WTC11 (cell line): ENCODE data around the gene DMXL1. TPM values are rescaled to one million over a fixed set of nuclear protein-coding genes. Genes with fewer than 3 reads are reported as not detected.

Source experiments
- ATAC-seq: fragments of 200-7000 bp; cut with Tn5 transposase; 2 replicates; pipeline ENCODE4 v1.10.0; 2021; ENCODE audit warnings: mild to moderate bottlenecking, moderate library complexity
- CTCF ChIA-PET: fragments of 300-600 bp; sonication (Branson Sonifier 250); formaldehyde crosslinking; loops from one replicate; lab custom pipeline; 2021; ENCODE audit warnings: antibody characterized with exemption; lab: Charles Lee
- POLR2A ChIA-PET: fragments of 350-600 bp; sonication (Branson Sonifier 250); formaldehyde crosslinking; loops from one replicate; lab custom pipeline; 2021; ENCODE audit warnings: antibody characterized with exemption; lab: Charles Lee
- DNase-seq: peaks from one replicate; pipeline ENCODE4 v3.0.0; 2021; ENCODE audit warnings: low spot score
- H3K27ac Mint-ChIP-seq: 2 replicates; pipeline ENCODE4 v1.8.0; 2021; ENCODE audit warnings: mixed read lengths
- H3K27me3 Mint-ChIP-seq: 2 replicates; pipeline ENCODE4 v1.8.0; 2021; ENCODE audit warnings: low read depth, mild to moderate bottlenecking, moderate library complexity, mixed read lengths
- H3K36me3 Mint-ChIP-seq: 2 replicates; pipeline ENCODE4 v1.8.0; 2021; ENCODE audit warnings: mixed read lengths
- H3K4me1 Mint-ChIP-seq: 2 replicates; pipeline ENCODE4 v1.8.0; 2022; ENCODE audit warnings: mixed read lengths
- H3K4me3 Mint-ChIP-seq: 2 replicates; pipeline ENCODE4 v1.8.0; 2021; ENCODE audit warnings: mild to moderate bottlenecking, moderate library complexity, mixed read lengths
- H3K9me3 Mint-ChIP-seq: 2 replicates; pipeline ENCODE4 v1.8.0; 2021; ENCODE audit warnings: mixed read lengths
- ESRRA ChIP-seq: sonication (generic); formaldehyde crosslinking; IDR thresholded peaks from 2 replicates; pipeline ENCODE4 v1.8.1; 2022; ENCODE audit warnings: mild to moderate bottlenecking, missing genetic modification reagents, borderline replicate concordance
- ETV6 ChIP-seq: sonication (generic); formaldehyde crosslinking; IDR thresholded peaks from 2 replicates; pipeline ENCODE4 v1.8.1; 2022; ENCODE audit warnings: mild to moderate bottlenecking, missing genetic modification reagents
- GRHL2 ChIP-seq: fragments of 250-450 bp; sonication (Bioruptor Pico); IDR thresholded peaks from 2 replicates; pipeline ENCODE4 v1.8.0; 2022; ENCODE audit warnings: mild to moderate bottlenecking, moderate library complexity; ENCODE audit not compliant: insufficient replicate concordance, severe bottlenecking
- MXD4 ChIP-seq: fragments of 250-450 bp; sonication (Bioruptor Pico); IDR thresholded peaks from 2 replicates; pipeline ENCODE4 v1.8.0; 2021; ENCODE audit warnings: mild to moderate bottlenecking, moderate library complexity, borderline replicate concordance
- NFYB ChIP-seq: sonication (generic); formaldehyde crosslinking; conservative IDR thresholded peaks from 2 replicates; pipeline ENCODE4 v1.8.0; 2022; ENCODE audit warnings: low read depth, missing genetic modification reagents
- NR2C2 ChIP-seq: sonication (generic); formaldehyde crosslinking; IDR thresholded peaks from 2 replicates; pipeline ENCODE4 v1.8.0; 2022; ENCODE audit warnings: mild to moderate bottlenecking, missing genetic modification reagents
- PRRX2 ChIP-seq: fragments of 250-450 bp; sonication (Bioruptor Pico); IDR thresholded peaks from 2 replicates; pipeline ENCODE4 v1.8.0; 2021; ENCODE audit warnings: mild to moderate bottlenecking
- RORB ChIP-seq: fragments of 250-450 bp; sonication (Bioruptor Pico); IDR thresholded peaks from 2 replicates; pipeline ENCODE4 v1.9.0; 2021; ENCODE audit warnings: mild to moderate bottlenecking
- TP53 ChIP-seq: sonication (generic); formaldehyde crosslinking; IDR thresholded peaks from 2 replicates; pipeline ENCODE4 v1.8.1; 2023; ENCODE audit warnings: mild to moderate bottlenecking, missing genetic modification reagents
- ZNF317 ChIP-seq: sonication (generic); formaldehyde crosslinking; IDR thresholded peaks from 2 replicates; pipeline ENCODE4 v1.8.1; 2023; ENCODE audit warnings: low read depth, mild to moderate bottlenecking, moderate library complexity, missing genetic modification reagents, borderline replicate concordance
- ZNF416 ChIP-seq: fragments of 250-450 bp; sonication (Bioruptor Pico); IDR thresholded peaks from 2 replicates; pipeline ENCODE4 v1.9.0; 2021; ENCODE audit warnings: mild to moderate bottlenecking, inconsistent platforms
- ZNF423 ChIP-seq: fragments of 250-450 bp; sonication (Bioruptor Pico); IDR thresholded peaks from 2 replicates; pipeline ENCODE4 v2.1.2; 2022; ENCODE audit warnings: mild to moderate bottlenecking, moderate library complexity
- total RNA-seq: library from RNA; stranded (reverse); gene quantifications from 3 replicates; pipeline ENCODE4 v1.2.3, GENCODE V29; 2021
- TF ChIP-seq, protein P1 (sequence below): sonication (generic); formaldehyde crosslinking; IDR thresholded peaks from 2 replicates; pipeline ENCODE4 v1.8.1; 2023; ENCODE audit warnings: mild to moderate bottlenecking, missing genetic modification reagents
- TF ChIP-seq, protein P2 (sequence below): sonication (generic); formaldehyde crosslinking; IDR thresholded peaks from 2 replicates; pipeline ENCODE4 v1.8.1; 2023; ENCODE audit warnings: mild to moderate bottlenecking, missing genetic modification reagents, borderline replicate concordance
- TF ChIP-seq, protein P3 (sequence below): fragments of 250-450 bp; sonication (Bioruptor Pico); IDR thresholded peaks from 2 replicates; pipeline ENCODE4 v1.8.0; 2021; ENCODE audit warnings: mild to moderate bottlenecking
- TF ChIP-seq, protein P4 (sequence below): sonication (generic); formaldehyde crosslinking; IDR thresholded peaks from 2 replicates; pipeline ENCODE4 v1.8.0; 2022; ENCODE audit warnings: missing genetic modification reagents
- TF ChIP-seq, protein P5 (sequence below): sonication (generic); formaldehyde crosslinking; IDR thresholded peaks from 2 replicates; pipeline ENCODE4 v1.8.1; 2023; ENCODE audit warnings: mild to moderate bottlenecking, missing genetic modification reagents, moderate library complexity
- TF ChIP-seq, protein P6 (sequence below): sonication (generic); formaldehyde crosslinking; IDR thresholded peaks from 2 replicates; pipeline ENCODE4 v1.8.1; 2023; ENCODE audit warnings: mild to moderate bottlenecking, moderate library complexity, missing genetic modification reagents
- TF ChIP-seq, protein P7 (sequence below): sonication (generic); formaldehyde crosslinking; IDR thresholded peaks from 2 replicates; pipeline ENCODE4 v1.8.0; 2023; ENCODE audit warnings: missing genetic modification reagents
- TF ChIP-seq, protein P8 (sequence below): sonication (generic); formaldehyde crosslinking; conservative IDR thresholded peaks from 2 replicates; pipeline ENCODE4 v1.8.1; 2022; ENCODE audit warnings: mild to moderate bottlenecking, missing genetic modification reagents

Gene DMXL1
- total RNA-seq, 1 experiment from 2014 or later: 43.7 TPM

DNA sequence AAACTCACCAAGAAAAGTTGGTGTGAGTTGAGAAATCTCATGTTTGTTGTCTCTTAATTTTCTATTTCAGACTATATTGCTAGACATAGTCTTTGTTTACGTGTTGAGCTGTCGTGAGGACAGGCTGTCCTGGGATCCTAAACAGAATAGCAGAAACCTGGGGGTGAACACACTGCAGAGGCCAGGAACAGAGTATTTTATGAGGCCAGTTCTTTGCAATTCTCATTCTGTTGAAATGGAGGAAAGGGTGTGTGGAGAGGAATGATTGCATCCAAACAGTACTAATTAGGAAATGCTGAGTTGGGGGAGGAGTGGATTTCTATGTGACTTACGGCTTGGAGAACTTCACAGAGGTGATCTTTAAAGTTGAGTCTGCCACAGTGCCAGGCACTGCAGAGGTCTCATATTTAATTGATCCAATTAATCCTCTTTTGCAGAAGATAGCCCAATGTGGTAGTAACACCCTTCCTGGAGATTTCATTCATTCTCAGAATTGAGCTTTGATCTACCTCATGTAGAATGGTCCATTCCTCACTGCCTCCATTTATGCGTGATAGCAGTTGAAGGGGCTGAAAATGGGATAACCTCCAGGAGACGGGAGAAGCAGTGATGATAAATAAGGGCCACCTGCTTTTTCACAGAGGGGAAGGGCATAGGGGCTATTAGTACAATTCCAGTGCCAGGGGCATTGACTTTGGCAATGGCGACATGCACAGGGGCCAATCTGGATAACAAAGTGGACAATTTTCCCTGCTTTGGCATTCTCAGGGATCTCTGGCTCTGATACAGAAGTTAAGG lies 200.3 kb downstream of the DMXL1 start:
- Mint-ChIP-seq H3K9me3 (no peaks in the 10 kb centered on the region), H3K4me3 (no peak overlapping the region; the same call in 1 of the 2 replicates), H3K27ac (no peak overlapping the region), H3K36me3 (no peaks in the 10 kb centered on the region), H3K4me1 (peaks cover 53% of the 10 kb centered on the region), H3K27me3 (peaks cover 23% of the 10 kb centered on the region)
- no peak for ATAC-seq
- POLR2A ChIA-PET: no interaction called here
- TF ChIP-seq, protein P1, sequence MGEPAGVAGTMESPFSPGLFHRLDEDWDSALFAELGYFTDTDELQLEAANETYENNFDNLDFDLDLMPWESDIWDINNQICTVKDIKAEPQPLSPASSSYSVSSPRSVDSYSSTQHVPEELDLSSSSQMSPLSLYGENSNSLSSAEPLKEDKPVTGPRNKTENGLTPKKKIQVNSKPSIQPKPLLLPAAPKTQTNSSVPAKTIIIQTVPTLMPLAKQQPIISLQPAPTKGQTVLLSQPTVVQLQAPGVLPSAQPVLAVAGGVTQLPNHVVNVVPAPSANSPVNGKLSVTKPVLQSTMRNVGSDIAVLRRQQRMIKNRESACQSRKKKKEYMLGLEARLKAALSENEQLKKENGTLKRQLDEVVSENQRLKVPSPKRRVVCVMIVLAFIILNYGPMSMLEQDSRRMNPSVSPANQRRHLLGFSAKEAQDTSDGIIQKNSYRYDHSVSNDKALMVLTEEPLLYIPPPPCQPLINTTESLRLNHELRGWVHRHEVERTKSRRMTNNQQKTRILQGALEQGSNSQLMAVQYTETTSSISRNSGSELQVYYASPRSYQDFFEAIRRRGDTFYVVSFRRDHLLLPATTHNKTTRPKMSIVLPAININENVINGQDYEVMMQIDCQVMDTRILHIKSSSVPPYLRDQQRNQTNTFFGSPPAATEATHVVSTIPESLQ (CRISPR knock-in tag): no peak
- TF ChIP-seq, protein P2, sequence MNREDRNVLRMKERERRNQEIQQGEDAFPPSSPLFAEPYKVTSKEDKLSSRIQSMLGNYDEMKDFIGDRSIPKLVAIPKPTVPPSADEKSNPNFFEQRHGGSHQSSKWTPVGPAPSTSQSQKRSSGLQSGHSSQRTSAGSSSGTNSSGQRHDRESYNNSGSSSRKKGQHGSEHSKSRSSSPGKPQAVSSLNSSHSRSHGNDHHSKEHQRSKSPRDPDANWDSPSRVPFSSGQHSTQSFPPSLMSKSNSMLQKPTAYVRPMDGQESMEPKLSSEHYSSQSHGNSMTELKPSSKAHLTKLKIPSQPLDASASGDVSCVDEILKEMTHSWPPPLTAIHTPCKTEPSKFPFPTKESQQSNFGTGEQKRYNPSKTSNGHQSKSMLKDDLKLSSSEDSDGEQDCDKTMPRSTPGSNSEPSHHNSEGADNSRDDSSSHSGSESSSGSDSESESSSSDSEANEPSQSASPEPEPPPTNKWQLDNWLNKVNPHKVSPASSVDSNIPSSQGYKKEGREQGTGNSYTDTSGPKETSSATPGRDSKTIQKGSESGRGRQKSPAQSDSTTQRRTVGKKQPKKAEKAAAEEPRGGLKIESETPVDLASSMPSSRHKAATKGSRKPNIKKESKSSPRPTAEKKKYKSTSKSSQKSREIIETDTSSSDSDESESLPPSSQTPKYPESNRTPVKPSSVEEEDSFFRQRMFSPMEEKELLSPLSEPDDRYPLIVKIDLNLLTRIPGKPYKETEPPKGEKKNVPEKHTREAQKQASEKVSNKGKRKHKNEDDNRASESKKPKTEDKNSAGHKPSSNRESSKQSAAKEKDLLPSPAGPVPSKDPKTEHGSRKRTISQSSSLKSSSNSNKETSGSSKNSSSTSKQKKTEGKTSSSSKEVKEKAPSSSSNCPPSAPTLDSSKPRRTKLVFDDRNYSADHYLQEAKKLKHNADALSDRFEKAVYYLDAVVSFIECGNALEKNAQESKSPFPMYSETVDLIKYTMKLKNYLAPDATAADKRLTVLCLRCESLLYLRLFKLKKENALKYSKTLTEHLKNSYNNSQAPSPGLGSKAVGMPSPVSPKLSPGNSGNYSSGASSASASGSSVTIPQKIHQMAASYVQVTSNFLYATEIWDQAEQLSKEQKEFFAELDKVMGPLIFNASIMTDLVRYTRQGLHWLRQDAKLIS (CRISPR knock-in tag): no peak
- TF ChIP-seq MXD4 (no peak), GRHL2 (CRISPR knock-in tag) (no peak), PRRX2 (CRISPR knock-in tag) (no peak), ZNF423 (no peak), ZNF416 (CRISPR knock-in tag) (no peak), ETV6 (CRISPR knock-in tag) (no peak), RORB (CRISPR knock-in tag) (no peak), ESRRA (CRISPR knock-in tag) (no peak), NFYB (CRISPR knock-in tag) (no peak), NR2C2 (CRISPR knock-in tag) (no peak), ZNF317 (CRISPR knock-in tag) (no peak), TP53 (CRISPR knock-in tag) (no peak)
- TF ChIP-seq, protein P3, sequence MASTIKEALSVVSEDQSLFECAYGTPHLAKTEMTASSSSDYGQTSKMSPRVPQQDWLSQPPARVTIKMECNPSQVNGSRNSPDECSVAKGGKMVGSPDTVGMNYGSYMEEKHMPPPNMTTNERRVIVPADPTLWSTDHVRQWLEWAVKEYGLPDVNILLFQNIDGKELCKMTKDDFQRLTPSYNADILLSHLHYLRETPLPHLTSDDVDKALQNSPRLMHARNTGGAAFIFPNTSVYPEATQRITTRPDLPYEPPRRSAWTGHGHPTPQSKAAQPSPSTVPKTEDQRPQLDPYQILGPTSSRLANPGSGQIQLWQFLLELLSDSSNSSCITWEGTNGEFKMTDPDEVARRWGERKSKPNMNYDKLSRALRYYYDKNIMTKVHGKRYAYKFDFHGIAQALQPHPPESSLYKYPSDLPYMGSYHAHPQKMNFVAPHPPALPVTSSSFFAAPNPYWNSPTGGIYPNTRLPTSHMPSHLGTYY: no peak
- TF ChIP-seq, protein P4, sequence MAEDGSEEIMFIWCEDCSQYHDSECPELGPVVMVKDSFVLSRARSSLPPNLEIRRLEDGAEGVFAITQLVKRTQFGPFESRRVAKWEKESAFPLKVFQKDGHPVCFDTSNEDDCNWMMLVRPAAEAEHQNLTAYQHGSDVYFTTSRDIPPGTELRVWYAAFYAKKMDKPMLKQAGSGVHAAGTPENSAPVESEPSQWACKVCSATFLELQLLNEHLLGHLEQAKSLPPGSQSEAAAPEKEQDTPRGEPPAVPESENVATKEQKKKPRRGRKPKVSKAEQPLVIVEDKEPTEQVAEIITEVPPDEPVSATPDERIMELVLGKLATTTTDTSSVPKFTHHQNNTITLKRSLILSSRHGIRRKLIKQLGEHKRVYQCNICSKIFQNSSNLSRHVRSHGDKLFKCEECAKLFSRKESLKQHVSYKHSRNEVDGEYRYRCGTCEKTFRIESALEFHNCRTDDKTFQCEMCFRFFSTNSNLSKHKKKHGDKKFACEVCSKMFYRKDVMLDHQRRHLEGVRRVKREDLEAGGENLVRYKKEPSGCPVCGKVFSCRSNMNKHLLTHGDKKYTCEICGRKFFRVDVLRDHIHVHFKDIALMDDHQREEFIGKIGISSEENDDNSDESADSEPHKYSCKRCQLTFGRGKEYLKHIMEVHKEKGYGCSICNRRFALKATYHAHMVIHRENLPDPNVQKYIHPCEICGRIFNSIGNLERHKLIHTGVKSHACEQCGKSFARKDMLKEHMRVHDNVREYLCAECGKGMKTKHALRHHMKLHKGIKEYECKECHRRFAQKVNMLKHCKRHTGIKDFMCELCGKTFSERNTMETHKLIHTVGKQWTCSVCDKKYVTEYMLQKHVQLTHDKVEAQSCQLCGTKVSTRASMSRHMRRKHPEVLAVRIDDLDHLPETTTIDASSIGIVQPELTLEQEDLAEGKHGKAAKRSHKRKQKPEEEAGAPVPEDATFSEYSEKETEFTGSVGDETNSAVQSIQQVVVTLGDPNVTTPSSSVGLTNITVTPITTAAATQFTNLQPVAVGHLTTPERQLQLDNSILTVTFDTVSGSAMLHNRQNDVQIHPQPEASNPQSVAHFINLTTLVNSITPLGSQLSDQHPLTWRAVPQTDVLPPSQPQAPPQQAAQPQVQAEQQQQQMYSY (CRISPR knock-in tag): no peak
- TF ChIP-seq, protein P5, sequence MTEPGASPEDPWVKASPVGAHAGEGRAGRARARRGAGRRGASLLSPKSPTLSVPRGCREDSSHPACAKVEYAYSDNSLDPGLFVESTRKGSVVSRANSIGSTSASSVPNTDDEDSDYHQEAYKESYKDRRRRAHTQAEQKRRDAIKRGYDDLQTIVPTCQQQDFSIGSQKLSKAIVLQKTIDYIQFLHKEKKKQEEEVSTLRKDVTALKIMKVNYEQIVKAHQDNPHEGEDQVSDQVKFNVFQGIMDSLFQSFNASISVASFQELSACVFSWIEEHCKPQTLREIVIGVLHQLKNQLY (CRISPR knock-in tag): no peak
- TF ChIP-seq, protein P6, sequence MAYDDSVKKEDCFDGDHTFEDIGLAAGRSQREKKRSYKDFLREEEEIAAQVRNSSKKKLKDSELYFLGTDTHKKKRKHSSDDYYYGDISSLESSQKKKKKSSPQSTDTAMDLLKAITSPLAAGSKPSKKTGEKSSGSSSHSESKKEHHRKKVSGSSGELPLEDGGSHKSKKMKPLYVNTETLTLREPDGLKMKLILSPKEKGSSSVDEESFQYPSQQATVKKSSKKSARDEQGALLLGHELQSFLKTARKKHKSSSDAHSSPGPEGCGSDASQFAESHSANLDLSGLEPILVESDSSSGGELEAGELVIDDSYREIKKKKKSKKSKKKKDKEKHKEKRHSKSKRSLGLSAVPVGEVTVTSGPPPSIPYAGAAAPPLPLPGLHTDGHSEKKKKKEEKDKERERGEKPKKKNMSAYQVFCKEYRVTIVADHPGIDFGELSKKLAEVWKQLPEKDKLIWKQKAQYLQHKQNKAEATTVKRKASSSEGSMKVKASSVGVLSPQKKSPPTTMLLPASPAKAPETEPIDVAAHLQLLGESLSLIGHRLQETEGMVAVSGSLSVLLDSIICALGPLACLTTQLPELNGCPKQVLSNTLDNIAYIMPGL (CRISPR knock-in tag): no peak
- TF ChIP-seq, protein P7, sequence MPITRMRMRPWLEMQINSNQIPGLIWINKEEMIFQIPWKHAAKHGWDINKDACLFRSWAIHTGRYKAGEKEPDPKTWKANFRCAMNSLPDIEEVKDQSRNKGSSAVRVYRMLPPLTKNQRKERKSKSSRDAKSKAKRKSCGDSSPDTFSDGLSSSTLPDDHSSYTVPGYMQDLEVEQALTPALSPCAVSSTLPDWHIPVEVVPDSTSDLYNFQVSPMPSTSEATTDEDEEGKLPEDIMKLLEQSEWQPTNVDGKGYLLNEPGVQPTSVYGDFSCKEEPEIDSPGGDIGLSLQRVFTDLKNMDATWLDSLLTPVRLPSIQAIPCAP (CRISPR knock-in tag): no peak
- TF ChIP-seq, protein P8, sequence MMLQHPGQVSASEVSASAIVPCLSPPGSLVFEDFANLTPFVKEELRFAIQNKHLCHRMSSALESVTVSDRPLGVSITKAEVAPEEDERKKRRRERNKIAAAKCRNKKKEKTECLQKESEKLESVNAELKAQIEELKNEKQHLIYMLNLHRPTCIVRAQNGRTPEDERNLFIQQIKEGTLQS (CRISPR knock-in tag): no peak
- DNase-seq: no peak
- CTCF ChIA-PET: no interaction called here
